K562 (cell line): Measurements from ENCODE around the gene RBKS.

Source experiments
- EP300 ChIP-seq: IDR thresholded peaks from 2 replicates; pipeline ENCODE4 v1.6.1; 2012; ENCODE audit warnings: low read length, improper control_type of control experiment
- FOXK1 ChIP-seq: sonication (generic); formaldehyde crosslinking; IDR thresholded peaks from 2 replicates; pipeline ENCODE4 v1.8.0; 2022; ENCODE audit warnings: missing genetic modification reagents, mild to moderate bottlenecking, borderline replicate concordance
- HMG20A ChIP-seq: fragments of 450-650 bp; formaldehyde crosslinking; conservative IDR thresholded peaks from 2 replicates; pipeline ENCODE4 v1.4.0; 2020; ENCODE audit warnings: mild to moderate bottlenecking, mixed read lengths
- MYNN ChIP-seq, 2 experiments: sonication (generic); formaldehyde crosslinking in 1 of 2; IDR thresholded peaks; 2 replicates each; pipeline versions ENCODE4 v1.5.0 to v1.6.1; 2016 to 2020; ENCODE audit warnings: antibody characterized with exemption in 1 of 2, missing genetic modification reagents in 1 of 2
- POLR2A ChIP-seq: fragments of 450-650 bp; conservative IDR thresholded peaks from 2 replicates; pipeline ENCODE4 v1.6.1; 2016
- SIN3A ChIP-seq, 2 experiments: fragments of 150-350 bp in 1 of 2; IDR thresholded peaks; 2 replicates each; pipeline ENCODE4 v1.6.1; 2011 to 2016; ENCODE audit warnings: borderline replicate concordance in 2 of 2, low read depth in 2 of 2, low read length in 2 of 2, mild to moderate bottlenecking in 2 of 2, moderate library complexity in 2 of 2; ENCODE audit not compliant: control insufficient read depth in 1 of 2
- TAF1 ChIP-seq: IDR thresholded peaks from 2 replicates; pipeline ENCODE4 v1.6.1; 2011; ENCODE audit warnings: mild to moderate bottlenecking, low read length, moderate library complexity; ENCODE audit not compliant: insufficient read depth, control insufficient read depth, severe bottlenecking; ENCODE audit errors: extremely low read depth
- XRCC5 ChIP-seq: fragments of 200-400 bp; formaldehyde crosslinking; IDR thresholded peaks from 2 replicates; pipeline ENCODE4 v1.6.1; 2017; ENCODE audit warnings: low read depth, mild to moderate bottlenecking, low read length
- TF ChIP-seq, protein P1 (sequence below), 3 experiments: IDR thresholded peaks in 2 of 3; conservative IDR thresholded peaks in 1 of 3; 2 replicates each; pipeline ENCODE4 v1.5.1; 2011 to 2012; ENCODE audit warnings: low read length in 3 of 3, mild to moderate bottlenecking in 3 of 3, control low read depth in 2 of 3, improper control_type of control experiment in 1 of 3, inconsistent platforms in 1 of 3, low read depth in 1 of 3, mixed read lengths in 1 of 3, moderate library complexity in 1 of 3; ENCODE audit not compliant: insufficient read depth in 2 of 3

GRCh38 chr2:27901234-27901633 is 11.0 kb upstream of the RBKS start:
- TF ChIP-seq TAF1 (no peak), MYNN (IDR thresholded peaks at IDR 0.05) (no peak), MYNN (CRISPR knock-in tag; IDR thresholded peaks at IDR 0.05) (no peak), FOXK1 (CRISPR knock-in tag) (no peak), POLR2A (no peak), EP300 (no peak), HMG20A (no peak), SIN3A (IDR thresholded peaks at IDR 0.05; ENCODE audit: borderline replicate concordance in 2 of 2, control insufficient read depth in 1 of 2, low read depth in 2 of 2, low read length in 2 of 2) (no peak), XRCC5 (no peak)
- TF ChIP-seq, protein P1, sequence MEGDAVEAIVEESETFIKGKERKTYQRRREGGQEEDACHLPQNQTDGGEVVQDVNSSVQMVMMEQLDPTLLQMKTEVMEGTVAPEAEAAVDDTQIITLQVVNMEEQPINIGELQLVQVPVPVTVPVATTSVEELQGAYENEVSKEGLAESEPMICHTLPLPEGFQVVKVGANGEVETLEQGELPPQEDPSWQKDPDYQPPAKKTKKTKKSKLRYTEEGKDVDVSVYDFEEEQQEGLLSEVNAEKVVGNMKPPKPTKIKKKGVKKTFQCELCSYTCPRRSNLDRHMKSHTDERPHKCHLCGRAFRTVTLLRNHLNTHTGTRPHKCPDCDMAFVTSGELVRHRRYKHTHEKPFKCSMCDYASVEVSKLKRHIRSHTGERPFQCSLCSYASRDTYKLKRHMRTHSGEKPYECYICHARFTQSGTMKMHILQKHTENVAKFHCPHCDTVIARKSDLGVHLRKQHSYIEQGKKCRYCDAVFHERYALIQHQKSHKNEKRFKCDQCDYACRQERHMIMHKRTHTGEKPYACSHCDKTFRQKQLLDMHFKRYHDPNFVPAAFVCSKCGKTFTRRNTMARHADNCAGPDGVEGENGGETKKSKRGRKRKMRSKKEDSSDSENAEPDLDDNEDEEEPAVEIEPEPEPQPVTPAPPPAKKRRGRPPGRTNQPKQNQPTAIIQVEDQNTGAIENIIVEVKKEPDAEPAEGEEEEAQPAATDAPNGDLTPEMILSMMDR (IDR thresholded peaks at IDR 0.05 in 2 of 3, conservative IDR thresholded peaks at IDR 0.05 in 1 of 3; ENCODE audit: insufficient read depth in 2 of 3, low read depth in 1 of 3, low read length in 3 of 3) = no peak
